GM12864 (cell line): ENCODE results near the gene DSTN.

Source experiments
- DNase-seq: peaks from one replicate; pipeline ENCODE4 v3.0.0-alpha.2; 2011; ENCODE audit warnings: low read depth
- H3K4me3 ChIP-seq: 2 replicates; pipeline ENCODE4 v1.5.1; 2011; ENCODE audit warnings: mild to moderate bottlenecking, low read depth, low read length, control low read depth
- TF ChIP-seq, protein P1 (sequence below): IDR thresholded peaks from 2 replicates; pipeline ENCODE4 v1.5.1; 2011; ENCODE audit warnings: low read depth, mild to moderate bottlenecking, moderate library complexity, low read length, control low read depth, inconsistent platforms; ENCODE audit errors: missing control alignments

Gene DSTN

DNA sequence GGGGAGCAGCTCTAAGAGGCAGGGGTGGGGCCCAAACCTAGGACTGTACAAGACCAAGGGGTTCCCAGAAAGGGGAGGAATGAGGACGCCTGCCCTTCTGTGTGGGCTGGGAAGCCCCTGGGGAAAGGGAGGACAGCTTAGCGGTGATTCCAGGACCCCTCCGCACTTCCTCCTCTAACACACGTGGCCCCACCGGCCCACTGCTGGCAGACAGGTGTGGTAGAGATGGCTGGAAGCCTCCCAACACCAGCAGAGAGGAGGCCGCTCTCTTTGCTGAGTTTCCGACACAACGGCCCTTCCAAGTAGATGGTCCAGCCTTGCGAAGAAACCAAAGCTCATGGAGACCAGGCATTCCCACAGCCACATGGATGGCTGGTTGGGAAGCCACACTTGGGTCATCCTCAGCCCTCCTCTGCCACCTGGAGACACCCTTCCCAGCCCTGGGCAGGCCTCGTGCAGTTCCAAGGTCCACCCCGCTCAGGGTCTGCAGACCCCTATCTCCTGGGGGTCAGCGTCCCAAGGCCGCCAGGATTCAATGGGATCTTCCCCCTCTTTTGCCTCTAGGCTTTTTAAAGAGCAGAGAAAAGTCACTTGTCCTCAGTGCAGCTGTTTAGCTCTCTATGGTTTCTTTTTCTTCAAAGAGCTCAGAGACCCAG is 68.2 kb downstream of the DSTN start:
- DNase-seq = no peak
- no peak overlapping the region for H3K4me3 ChIP-seq
- TF ChIP-seq, protein P1, sequence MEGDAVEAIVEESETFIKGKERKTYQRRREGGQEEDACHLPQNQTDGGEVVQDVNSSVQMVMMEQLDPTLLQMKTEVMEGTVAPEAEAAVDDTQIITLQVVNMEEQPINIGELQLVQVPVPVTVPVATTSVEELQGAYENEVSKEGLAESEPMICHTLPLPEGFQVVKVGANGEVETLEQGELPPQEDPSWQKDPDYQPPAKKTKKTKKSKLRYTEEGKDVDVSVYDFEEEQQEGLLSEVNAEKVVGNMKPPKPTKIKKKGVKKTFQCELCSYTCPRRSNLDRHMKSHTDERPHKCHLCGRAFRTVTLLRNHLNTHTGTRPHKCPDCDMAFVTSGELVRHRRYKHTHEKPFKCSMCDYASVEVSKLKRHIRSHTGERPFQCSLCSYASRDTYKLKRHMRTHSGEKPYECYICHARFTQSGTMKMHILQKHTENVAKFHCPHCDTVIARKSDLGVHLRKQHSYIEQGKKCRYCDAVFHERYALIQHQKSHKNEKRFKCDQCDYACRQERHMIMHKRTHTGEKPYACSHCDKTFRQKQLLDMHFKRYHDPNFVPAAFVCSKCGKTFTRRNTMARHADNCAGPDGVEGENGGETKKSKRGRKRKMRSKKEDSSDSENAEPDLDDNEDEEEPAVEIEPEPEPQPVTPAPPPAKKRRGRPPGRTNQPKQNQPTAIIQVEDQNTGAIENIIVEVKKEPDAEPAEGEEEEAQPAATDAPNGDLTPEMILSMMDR = no peak

GRCh38 chr20:17638835-17639407 is 69.0 kb downstream of the DSTN start:
- no peak for DNase-seq
- H3K4me3 ChIP-seq = no peak overlapping the region
- TF ChIP-seq, protein P1 = no peak

DNA sequence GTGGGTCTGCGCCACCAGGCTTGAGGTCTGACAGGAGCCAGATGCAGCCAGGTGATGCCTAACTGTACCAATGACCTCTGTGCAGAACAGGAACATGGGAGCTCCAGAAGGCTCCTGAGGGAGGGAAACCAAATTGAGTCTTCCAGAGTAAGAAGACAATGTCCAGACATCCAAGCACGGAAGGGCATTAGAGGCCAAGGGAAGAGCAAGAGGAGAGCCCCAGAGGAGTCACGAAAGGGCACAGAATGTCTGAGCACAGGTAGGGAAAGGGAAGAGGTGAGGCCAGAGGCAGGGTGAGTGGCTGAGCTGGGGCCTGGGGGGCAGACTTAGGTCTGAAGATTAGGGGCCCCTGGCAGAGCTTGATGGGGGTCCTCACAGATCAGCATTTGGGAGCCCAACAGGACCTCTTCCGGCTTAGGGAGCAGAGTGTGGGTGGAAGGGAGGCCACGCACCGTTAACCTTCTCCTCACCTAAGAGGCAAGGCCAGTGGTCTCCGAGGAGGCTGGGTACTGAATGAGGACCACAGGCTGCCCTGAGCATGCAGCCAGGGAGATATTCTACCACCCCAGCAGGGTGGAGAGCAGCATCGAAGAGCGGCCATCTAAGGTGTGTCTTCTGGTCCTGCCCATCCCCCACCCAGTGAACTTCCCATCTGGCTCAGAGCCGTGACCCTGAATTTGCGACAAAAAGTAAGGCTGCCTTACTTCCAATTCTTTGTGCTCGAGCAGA is 70.4 kb downstream of the DSTN start:
- TF ChIP-seq, protein P1 = no peak
- no peak overlapping the region for H3K4me3 ChIP-seq
- no peak for DNase-seq

DNA sequence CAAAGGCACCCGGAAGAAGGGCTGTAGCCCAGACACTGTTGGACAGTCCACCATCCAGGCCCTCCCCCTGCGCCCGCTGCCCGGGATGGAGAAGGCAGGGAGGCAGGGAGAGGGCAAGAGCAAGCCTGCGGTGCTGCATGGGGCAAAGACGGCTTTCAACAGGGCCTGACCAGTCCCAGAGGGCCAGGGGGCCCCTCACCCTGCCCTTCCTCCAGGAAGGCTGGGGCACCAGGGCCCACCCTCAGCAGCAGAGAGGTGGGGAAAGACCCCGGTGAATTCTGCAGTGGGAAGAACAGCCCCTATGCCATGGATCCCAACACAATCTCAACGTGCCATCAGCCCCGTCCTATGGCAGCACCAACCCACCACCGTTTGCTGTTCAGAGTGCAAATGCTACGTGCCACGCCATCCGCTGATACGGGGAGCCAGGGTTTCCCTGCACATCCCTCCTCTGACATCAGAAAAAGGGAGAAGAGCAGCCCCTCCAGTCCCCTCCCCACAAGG is 71.1 kb downstream of the DSTN start:
- H3K4me3 ChIP-seq = no peak overlapping the region
- TF ChIP-seq, protein P1 = no peak
- DNase-seq = no peak

- DNase-seq = no peak
- no peak overlapping the region for H3K4me3 ChIP-seq
- TF ChIP-seq, protein P1 = no peak
Observed at GRCh38 chr20:17641520-17641964, 71.7 kb downstream of the DSTN start.

- TF ChIP-seq, protein P1 = no peak
- H3K4me3 ChIP-seq = no peak overlapping the region
- DNase-seq = no peak
Observed at GRCh38 chr20:17641993-17642392, 72.1 kb downstream of the DSTN start.
